VCaP (cell line): ENCODE data around the gene CCDC201.
"Not testable (repeated sequence)": the region's sequence is repeated elsewhere in the genome, so short reads cannot be mapped to it uniquely, and the experiment has no call there.

ENCODE experiments used
- H3K27ac ChIP-seq: fragments of 450-650 bp; 2 replicates; pipeline ENCODE4 v1.5.1; 2017
- TF ChIP-seq, protein P1 (sequence below): fragments of 450-650 bp; conservative IDR thresholded peaks from 2 replicates; pipeline ENCODE4 v1.5.1; 2017; ENCODE audit warnings: mild to moderate bottlenecking, moderate library complexity

The CCDC201 gene

DNA sequence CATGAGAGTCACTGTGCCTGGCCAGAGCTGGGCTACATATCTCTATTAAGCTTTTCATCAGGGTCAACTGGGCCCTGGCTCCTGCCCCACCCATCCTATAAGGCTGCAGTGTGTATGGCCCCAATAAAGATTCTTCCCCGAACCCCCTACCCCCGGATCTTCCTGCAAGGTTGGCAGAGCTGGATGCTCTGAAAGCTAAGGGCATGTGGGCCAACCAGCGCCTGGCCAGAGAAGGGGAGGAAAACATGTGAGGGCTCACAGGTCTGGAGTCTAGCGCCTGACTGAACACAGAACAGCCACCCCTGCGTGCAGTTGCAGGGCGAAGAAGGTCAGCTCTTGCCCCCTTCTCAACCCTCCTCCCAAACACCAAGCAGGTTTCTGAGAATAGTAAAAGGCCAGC, 24.1 kb downstream of the CCDC201 start:
- not testable (repeated sequence) for H3K27ac ChIP-seq

DNA sequence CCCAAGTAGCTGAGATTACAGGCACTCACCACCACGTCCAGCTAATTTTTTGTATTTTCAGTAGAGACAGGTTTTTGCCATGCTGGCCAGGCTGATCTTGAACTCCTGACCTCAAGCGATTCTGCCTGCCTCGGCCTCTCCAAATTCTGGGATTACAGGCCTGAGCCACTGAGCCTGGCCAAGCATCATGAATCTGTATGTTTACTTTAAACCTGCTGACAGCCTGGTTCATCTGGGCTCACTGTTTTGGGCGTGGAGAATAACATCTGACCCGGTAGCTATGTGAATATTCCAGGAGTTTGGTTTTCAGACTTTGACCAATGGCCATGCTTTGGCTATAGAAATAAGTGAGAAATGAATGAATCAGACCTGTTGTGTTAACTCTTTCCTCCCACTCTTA, 26.3 kb downstream of the CCDC201 start:
- not testable (repeated sequence) for H3K27ac ChIP-seq

DNA sequence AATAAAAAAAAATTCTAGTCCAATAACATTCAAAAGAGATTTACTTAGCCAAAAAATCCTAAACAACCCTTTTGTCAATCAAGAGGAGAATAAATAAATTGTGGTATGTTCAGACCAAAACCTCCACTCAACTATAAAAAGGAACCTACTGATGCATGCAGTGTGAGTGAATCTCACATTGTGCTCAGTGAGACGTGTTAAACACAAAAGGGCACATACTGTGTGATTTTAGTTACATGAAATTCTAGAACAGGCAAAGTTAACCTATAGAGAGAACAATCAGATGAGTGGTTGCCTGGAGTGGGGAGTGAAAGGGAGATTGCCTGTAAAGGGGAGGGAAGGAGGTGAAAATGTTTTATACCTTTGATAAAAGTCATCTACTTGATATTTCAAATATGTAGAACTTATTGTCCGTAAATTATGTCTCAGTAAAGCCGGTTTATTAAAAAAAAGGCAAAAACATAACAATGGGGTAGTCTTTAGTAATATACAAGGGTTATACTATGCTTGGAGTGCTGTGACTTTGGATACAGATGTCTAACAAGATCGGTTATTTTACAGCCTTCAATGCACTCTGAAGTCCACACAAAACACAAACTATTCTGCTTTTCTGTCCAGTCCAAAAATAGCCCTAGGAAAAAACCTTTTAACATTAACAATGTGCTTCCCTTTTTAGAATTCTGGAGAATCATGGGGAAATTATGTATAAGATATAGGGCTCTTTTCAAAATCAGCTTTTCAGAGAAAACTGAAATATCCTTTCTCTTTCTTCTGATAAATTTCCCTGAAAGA, 30.8 kb downstream of the CCDC201 start:
- not testable (repeated sequence) for H3K27ac ChIP-seq

DNA sequence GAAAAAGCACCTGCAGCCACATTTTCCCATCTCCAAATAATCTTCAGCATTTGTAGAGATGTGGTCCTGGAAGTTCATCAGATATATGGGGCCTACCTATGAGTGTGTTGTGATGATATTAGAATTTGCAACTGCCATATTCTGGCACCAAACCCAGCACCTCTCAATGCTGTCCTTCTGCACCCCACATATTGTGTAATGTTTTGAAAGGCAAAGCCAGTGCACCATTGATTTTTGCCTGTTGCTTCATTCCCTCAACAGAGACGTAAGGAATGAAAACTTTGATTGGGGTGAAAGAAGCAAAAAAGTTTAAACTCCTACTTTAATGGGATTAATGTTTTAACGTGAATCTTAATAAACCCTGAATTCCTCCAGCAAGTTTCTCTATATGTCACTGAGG, 34.0 kb downstream of the CCDC201 start:
- H3K27ac ChIP-seq: not testable (repeated sequence)

DNA sequence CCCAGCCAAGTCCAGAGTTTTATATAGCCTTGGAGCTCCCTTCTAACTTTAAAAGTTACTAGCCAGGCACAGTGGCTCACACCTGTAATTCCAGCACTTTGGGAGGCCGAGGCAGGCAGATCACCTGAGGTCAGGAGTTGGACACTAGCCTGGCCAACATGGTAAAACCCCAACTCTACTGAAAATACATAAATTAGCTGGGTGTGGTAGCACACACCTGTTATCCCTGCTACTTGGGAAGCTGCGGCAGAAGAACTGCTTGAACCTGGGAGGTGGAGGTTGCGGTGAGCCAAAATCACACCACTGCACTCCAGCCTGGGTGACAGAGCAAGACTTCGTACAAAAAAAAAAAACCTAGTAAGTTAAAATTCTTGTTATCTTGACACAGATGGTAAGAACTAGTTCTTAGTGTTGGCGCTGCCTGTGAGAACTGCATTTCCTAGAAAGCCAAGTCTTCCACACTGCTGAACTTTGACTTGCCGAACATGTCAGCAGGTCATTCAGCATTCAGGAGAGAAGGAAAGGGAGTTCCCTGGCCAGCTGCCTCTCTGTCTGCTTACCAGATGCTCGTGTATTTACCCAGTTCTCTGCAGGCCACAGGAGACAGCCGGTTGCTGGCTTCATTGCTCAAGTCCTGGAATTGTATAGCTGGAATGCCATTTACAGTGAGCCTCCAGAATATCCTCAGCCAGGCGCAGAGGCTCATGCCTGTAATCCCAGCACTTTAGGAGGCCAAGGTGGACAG, 40.3 kb downstream of the CCDC201 start:
- not testable (repeated sequence) for H3K27ac ChIP-seq

DNA sequence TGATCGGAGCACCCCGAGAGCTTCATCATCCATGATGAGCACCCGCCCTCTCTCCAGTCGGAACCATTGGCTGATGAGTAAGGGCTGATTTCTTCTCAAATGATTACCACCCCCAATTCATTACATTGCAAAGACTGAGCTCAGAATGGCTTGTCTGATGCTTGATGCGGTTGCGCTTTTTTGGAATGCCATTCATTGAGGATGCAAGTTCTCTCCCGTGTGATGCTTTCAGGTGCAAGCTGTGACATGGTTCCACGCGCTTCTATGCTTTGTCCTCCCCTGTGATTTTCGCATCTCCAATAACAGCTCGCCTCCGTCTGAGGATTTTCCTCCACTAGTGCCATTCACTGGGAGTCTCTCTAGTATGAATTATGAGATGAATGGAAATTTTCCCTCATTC, 43.0 kb downstream of the CCDC201 start:
- H3K27ac ChIP-seq: not testable (repeated sequence)

DNA sequence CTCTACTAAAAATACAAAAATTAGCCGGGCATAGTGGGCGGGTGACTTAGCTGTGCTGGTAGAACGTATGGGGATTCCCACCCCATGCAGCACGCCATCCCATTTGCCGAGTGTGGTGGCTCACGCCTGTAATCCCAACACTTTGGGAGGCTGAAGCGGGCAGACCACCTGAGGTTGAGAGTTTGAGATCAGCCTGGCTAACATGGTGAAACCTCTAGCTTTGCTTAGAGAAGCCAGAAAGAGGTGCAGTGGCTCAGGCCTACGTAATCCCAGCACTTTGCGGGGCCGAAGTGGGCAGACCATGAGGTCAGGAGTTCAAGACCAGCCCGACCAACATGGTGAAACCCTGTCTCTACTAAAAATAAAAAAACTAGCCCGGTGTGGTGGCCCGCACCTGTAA, 45.2 kb downstream of the CCDC201 start:
- not testable (repeated sequence) for H3K27ac ChIP-seq

DNA sequence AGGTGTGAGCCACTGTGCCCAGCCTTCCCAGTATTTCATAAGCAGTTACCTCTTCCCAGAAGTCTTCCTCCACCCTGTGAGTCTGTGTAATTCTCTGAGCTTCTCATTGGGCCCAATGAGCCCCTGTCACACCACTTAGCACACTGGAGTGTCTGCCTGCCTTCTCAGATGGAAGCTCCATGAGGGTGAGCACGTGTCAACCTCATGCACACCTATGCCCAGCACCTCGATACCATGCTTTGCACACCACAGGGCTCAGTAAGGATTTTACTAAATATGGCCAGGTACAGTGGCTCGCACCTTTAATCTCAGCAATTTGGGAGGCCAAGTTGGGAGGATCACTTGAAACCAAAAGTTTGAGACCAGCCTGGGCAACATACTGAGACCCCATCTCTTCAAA, 46.3 kb downstream of the CCDC201 start:
- not testable (repeated sequence) for H3K27ac ChIP-seq

DNA sequence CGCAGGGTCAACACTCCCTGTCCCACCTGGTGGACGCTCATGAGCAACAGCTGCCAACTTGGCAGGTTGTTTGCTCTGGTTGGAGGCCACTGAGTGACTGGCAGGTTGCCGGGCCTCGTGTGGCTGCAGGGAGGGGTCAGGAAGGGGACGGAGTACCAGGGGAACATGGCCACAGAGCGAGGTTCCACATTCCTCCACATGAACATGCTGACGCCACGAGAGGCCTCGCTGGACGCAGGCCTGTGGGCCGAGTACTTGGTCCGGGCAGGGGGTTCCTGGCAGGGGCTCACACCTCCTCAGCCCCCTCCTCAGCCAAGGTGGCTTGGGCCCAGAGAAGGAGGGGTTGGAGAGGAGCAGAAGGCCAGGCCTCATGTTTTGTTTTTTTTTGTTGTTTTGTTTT, 54.1 kb downstream of the CCDC201 start:
- H3K27ac ChIP-seq: not testable (repeated sequence)

DNA sequence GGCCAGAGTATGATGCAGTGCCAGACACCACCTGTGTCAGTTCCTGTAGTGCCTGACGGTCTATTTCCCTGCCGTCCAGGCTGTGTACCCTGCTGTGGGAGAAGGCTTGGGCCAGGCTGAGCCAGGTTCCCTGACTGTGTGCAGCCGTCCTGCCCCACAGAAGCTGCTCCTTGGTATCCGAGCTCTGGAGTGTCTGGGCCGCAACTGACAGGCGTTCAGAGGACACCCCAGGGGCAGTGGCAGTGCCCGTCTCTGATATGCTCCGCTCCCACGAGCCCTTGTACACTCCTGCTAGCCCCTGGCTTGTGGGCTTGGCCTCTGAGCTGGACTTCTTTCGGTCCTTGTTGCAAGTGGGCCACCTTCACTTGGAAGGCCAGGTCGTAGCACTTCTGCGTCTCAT, 55.0 kb downstream of the CCDC201 start:
- H3K27ac ChIP-seq: not testable (repeated sequence)

DNA sequence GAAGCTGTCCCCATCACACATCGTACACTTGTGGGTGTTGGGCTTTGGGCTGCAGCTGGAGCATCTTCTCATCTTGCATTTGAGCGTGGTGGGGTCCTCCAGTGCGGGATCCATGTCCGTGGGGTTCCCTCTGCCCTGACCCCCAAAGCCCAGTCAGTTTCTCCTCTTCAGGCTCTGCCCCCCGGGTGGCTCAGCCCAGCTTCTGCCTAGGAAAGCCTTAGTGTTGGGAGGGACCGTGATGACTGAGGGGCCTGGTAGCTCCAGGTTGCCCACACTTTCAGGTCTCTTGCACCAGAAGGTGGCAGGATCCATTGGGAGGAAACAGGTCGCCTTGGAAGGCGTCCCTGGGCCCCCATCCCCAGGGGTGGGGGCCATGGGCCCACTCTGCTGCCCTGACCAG, 55.9 kb downstream of the CCDC201 start:
- not testable (repeated sequence) for H3K27ac ChIP-seq

DNA sequence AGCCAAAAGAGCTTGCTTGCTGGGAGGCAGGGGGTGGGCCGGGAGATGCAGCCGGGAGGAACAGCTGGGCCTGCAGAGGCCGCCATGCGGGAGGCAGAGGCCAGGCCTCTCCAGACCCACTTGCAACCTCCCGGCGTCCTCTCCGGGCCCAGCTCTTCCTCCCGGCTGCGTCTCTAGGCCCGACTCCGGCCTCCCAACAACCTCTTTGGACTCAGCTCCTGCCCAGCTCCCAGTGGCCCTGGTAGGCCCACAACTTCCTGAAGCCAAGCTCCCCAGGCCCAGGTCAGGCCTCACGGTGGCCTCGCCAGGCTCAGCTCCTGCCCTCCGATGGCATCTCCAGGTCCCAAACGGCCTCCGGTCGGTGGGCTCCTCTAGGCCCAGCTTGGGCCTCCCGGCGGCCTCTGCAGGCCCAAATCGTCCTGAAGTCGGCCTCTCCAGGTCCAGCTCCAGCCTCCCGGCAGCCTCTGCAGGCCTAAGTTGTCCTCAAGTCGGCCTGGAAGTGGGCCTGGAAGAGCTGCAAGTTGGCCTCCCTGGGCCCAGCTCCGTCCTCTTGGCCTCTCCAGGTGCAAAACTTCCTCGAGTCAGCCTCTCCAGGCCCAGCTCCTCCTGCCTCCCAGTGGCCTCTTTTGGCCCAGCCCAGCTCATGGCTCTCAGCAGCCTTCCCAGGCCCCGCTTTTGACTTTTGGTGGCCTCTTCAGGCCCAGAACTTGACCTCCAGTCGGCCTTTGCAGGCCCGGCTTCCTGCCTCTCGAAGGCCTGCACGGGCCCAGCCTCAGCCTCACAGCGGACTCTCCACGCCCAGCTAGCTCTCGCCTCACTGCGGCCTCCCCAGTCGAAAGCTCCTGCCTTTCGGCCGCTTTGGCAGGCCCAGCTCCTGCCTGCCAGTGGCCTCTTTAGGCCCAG, 58.4 kb downstream of the CCDC201 start:
- H3K27ac ChIP-seq: not testable (repeated sequence)

DNA sequence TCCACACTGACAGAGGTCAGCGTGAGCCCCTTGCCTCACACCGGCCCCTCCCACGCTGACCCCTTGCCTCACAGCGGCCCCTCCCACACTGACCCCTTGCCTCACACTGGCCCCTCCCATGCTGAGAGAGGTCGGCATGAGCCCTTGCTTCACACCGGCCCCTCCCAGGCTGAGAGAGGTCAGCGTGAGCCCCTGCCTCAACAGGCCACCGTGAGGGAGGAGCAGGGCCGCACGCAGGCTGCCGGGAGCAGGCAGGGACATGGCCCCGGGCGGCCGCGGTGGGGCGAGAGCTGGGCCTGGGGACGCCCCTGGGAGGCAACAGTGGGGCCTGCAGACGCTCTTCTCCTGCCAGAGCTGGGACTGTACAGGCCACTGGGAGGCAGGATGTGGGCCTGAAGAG, 59.1 kb downstream of the CCDC201 start:
- not testable (repeated sequence) for H3K27ac ChIP-seq

DNA sequence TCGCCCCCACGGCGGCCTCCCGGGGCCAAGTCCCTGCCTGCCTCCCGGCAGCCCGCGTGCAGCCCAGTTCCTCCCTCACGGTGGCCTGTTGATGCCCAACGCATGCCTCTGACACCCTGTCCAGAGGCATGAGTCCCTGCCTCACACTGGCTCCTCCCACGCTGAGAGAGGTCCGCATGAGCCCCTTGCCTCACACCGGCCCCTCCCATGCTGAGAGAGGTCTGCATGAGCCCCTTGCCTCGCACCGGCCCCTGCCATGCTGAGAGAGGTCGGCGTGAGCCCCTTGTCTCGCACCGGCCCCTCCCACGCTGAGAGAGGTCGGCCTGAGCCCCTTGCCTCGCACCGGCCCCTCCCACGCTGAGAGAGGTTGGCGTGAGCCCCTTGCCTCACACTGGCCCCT, 59.9 kb downstream of the CCDC201 start:
- H3K27ac ChIP-seq: no peak overlapping the region
- TF ChIP-seq, protein P1, sequence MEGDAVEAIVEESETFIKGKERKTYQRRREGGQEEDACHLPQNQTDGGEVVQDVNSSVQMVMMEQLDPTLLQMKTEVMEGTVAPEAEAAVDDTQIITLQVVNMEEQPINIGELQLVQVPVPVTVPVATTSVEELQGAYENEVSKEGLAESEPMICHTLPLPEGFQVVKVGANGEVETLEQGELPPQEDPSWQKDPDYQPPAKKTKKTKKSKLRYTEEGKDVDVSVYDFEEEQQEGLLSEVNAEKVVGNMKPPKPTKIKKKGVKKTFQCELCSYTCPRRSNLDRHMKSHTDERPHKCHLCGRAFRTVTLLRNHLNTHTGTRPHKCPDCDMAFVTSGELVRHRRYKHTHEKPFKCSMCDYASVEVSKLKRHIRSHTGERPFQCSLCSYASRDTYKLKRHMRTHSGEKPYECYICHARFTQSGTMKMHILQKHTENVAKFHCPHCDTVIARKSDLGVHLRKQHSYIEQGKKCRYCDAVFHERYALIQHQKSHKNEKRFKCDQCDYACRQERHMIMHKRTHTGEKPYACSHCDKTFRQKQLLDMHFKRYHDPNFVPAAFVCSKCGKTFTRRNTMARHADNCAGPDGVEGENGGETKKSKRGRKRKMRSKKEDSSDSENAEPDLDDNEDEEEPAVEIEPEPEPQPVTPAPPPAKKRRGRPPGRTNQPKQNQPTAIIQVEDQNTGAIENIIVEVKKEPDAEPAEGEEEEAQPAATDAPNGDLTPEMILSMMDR: no peak

DNA sequence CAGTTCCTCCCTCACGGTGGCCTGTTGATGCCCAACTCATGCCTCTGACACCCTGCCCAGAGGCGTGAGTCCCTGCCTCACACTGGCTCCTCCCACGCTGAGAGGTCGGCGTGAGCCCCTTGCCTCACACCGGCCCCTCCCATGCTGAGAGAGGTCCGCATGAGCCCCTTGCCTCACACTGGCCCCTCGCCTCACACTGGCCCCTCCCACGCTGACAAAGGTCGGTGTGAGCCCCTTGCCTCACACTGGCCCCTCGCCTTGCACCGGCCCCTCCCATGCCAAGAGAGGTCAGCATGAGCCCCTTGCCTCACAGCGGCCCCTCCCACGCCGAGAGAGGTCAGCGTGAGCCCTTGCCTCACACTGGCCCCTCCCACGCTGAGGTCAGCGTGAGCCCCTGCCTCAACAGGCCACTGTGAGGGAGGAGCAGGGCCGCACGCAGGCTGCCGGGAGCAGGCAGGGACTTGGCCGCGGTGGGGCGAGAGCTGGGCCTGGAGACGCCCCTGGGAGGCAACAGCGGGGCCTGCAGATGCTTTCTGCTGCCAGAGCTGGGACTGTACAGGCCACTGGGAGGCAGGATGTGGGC, 61.1 kb downstream of the CCDC201 start:
- not testable (repeated sequence) for H3K27ac ChIP-seq

DNA sequence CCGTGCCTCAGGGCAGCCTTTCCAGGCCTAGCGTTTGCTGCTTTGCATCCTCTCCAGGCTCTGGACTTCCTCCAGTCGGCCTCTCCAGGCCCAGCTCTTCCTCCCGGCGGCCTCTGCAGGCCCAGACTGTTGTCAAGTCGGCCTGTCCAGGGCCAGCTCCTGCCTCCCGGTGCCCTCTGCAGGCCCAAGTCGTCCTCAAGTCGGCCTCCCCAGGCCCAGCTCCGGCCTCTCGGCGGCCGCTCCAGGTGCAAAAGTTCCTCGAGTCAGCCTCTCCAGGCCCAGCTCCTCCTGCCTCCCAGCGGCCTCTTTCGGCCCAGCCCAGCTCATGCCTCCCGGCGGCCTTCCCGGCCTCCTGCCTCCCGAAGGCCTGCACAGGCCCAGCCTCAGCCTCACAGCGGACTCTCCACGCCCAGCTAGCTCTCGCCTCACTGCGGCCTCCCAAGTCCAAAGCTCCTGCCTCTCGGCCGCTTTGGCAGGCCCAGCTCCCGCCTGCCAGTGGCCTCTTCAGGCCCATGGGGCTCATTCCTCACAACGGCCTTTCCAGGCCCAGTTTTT, 62.4 kb downstream of the CCDC201 start:
- H3K27ac ChIP-seq: not testable (repeated sequence)
